CD8-positive, alpha-beta memory T cell (primary cell): ENCODE measurements around the gene HMGB4. TPM values are rescaled to one million over a fixed set of nuclear protein-coding genes. Genes with fewer than 3 reads are reported as not detected.

Experiments used
- CTCF ChIA-PET: fragments of 350-600 bp; sonication (Branson Sonifier 250); formaldehyde crosslinking; loops from one replicate; lab custom pipeline; 2021; ENCODE audit warnings: antibody characterized with exemption; lab: Charles Lee
- POLR2A ChIA-PET: fragments of 350-600 bp; sonication (Branson Sonifier 250); formaldehyde crosslinking; loops from one replicate; lab custom pipeline; 2021; ENCODE audit warnings: antibody characterized with exemption; lab: Charles Lee
- DNase-seq, 5 donors: peaks; one replicate each; pipeline versions ENCODE4 v3.0.0 to v3.0.0-alpha.2; 2020 to 2022; ENCODE audit warnings: mixed read lengths in 1 of 5
- H3K27ac ChIP-seq: one replicate; pipeline ENCODE4 v1.7.0; 2013; ENCODE audit warnings: low read depth, mild to moderate bottlenecking, low read length, moderate library complexity
- H3K27me3 ChIP-seq: 2 replicates; pipeline ENCODE4 v1.7.0; 2013; ENCODE audit warnings: low read length, mild to moderate bottlenecking; ENCODE audit not compliant: insufficient read depth, poor library complexity, severe bottlenecking
- H3K36me3 ChIP-seq: 2 replicates; pipeline ENCODE4 v1.7.0; 2013; ENCODE audit warnings: mild to moderate bottlenecking, low read length, moderate library complexity; ENCODE audit not compliant: insufficient read depth
- H3K4me1 ChIP-seq: 2 replicates; pipeline ENCODE4 v1.7.0; 2013; ENCODE audit warnings: mild to moderate bottlenecking, low read length, moderate library complexity; ENCODE audit not compliant: insufficient read depth
- H3K4me3 ChIP-seq: 2 replicates; pipeline ENCODE4 v1.7.0; 2013; ENCODE audit warnings: mild to moderate bottlenecking, low read length
- H3K9me3 ChIP-seq: 2 replicates; pipeline ENCODE4 v1.7.0; 2013; ENCODE audit warnings: mild to moderate bottlenecking, low read length
- H3K27ac Mint-ChIP-seq, 8 donors: one replicate each; pipeline ENCODE4 v1.8.0; 2020 to 2021; ENCODE audit warnings: mixed read lengths in 8 of 8, mild to moderate bottlenecking in 6 of 8, inconsistent platforms in 3 of 8, moderate library complexity in 3 of 8
- H3K27me3 Mint-ChIP-seq, 2 donors: one replicate each; pipeline ENCODE4 v1.8.0; 2020 to 2021; ENCODE audit warnings: mixed read lengths in 2 of 2, mild to moderate bottlenecking in 1 of 2, moderate library complexity in 1 of 2
- H3K36me3 Mint-ChIP-seq, 3 donors: one replicate each; pipeline ENCODE4 v1.8.0; 2020 to 2021; ENCODE audit warnings: mixed read lengths in 3 of 3, inconsistent platforms in 1 of 3, mild to moderate bottlenecking in 1 of 3
- H3K4me1 Mint-ChIP-seq, 3 donors: one replicate each; pipeline ENCODE4 v1.8.0; 2020 to 2021; ENCODE audit warnings: mixed read lengths in 3 of 3, inconsistent platforms in 1 of 3, mild to moderate bottlenecking in 1 of 3
- H3K4me3 Mint-ChIP-seq, 7 donors: one replicate each; pipeline ENCODE4 v1.8.0; 2020 to 2021; ENCODE audit warnings: mixed read lengths in 7 of 7, mild to moderate bottlenecking in 6 of 7, moderate library complexity in 4 of 7, inconsistent platforms in 2 of 7
- H3K9me3 Mint-ChIP-seq, 5 donors: one replicate each; pipeline ENCODE4 v1.8.0; 2020 to 2022; ENCODE audit warnings: mixed read lengths in 5 of 5, mild to moderate bottlenecking in 3 of 5, moderate library complexity in 2 of 5, inconsistent platforms in 1 of 5
- polyA plus RNA-seq: library from polyadenylated mRNA; unstranded; fragments of 300-500 nt; fragmentation: Illumina TruSeq; gene quantifications from one replicate; pipeline ENCODE4 v1.2.3, GENCODE V29; 2021
- total RNA-seq, 2 experiments: library from RNA; stranded (reverse); gene quantifications; one replicate each; pipeline ENCODE4 v1.2.3, GENCODE V29; 2021

The HMGB4 gene
- total and polyA plus RNA-seq, 3 experiments from 2014 or later: not detected

DNA sequence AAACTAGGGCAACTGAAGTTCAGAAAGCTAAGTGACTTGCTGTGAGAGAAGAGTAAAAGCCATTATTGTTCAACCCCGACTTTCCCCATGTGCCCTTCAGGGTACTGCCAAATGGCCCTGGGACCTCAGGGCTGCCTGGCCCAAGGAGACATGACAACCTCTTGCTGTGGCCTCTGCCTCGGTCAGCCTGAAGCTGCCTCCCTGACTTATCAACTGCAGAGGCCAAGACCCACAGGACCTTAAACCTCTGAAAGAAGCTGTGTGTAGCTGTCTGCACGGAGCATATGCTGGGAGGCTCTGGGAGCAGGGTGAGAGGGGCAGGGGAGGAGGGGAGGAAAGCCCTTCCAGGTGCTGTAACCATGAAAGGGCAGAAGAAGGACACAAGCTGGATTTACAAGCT lies 35.9 kb downstream of the HMGB4 start:
- Mint-ChIP-seq H3K4me3 (no peak overlapping the region), H3K27ac (no peak overlapping the region), H3K27me3 (peaks cover 9 to 31% of the 10 kb centered on the region in 2 donors), H3K36me3 (no peaks in the 10 kb centered on the region), H3K9me3 (no peaks in the 10 kb centered on the region), H3K4me1 (no peaks in the 10 kb centered on the region)
- H3K27ac ChIP-seq: no peak overlapping the region
- no peaks in the 10 kb centered on the region for H3K4me1 ChIP-seq
- CTCF ChIA-PET: no interaction called here
- no peak overlapping the region for H3K4me3 ChIP-seq
- H3K27me3 ChIP-seq: no peaks in the 10 kb centered on the region
- H3K9me3 ChIP-seq: no peaks in the 10 kb centered on the region
- POLR2A ChIA-PET: no interaction called here
- H3K36me3 ChIP-seq: no peaks in the 10 kb centered on the region
- no peak for DNase-seq

DNA sequence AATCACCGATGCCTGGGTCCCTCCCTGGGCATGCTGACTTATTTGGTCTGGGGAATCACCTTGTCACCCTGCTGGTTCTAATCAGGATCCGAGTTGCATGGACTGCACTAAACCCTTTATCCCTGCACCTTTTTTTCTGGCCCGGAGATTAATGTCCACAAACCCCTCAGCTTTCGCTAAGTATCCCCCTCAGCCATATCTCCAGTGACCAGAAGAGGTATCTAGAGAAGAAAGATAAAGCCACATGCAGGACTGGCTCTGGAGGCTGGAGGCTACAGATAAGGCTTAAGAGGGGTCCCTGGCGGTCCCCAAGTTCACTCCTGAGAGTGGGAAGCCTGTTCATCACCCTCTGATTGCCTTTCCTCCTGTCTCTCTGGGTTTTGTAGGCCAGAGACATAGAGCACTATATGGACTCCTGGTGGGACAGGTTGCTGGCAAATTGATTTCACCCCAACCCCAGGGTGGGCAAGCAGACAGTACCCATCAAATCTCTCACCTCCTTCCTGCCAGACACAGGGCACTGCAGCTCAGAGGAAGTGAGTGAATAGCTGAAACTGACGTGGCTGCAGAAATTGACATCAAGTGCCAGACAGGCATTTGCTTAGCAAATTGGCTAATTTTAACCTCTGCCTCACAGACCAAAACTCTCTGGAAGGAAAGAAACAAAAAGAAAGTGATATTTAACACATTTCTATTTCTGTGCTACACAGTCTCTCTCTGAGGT lies 38.8 kb downstream of the HMGB4 start:
- peaks cover 11 to 20% of the 10 kb centered on the region in 2 donors for H3K27me3 Mint-ChIP-seq
- H3K27me3 ChIP-seq: no peaks in the 10 kb centered on the region
- peaks cover 0 to 4% (median 0%) of the 10 kb centered on the region in 5 donors for H3K9me3 Mint-ChIP-seq
- H3K36me3 ChIP-seq: no peaks in the 10 kb centered on the region
- POLR2A ChIA-PET: no interaction called here
- no peaks in the 10 kb centered on the region for H3K4me1 ChIP-seq
- no peak overlapping the region for H3K4me3 ChIP-seq
- H3K9me3 ChIP-seq: no peaks in the 10 kb centered on the region
- H3K27ac Mint-ChIP-seq: no peak overlapping the region
- CTCF ChIA-PET: no interaction called here
- DNase-seq: no peak
- H3K36me3 Mint-ChIP-seq: peaks cover 0 to 2% (median 0%) of the 10 kb centered on the region in 3 donors
- H3K27ac ChIP-seq: no peak overlapping the region
- no peaks in the 10 kb centered on the region for H3K4me1 Mint-ChIP-seq
- no peak overlapping the region for H3K4me3 Mint-ChIP-seq

DNA sequence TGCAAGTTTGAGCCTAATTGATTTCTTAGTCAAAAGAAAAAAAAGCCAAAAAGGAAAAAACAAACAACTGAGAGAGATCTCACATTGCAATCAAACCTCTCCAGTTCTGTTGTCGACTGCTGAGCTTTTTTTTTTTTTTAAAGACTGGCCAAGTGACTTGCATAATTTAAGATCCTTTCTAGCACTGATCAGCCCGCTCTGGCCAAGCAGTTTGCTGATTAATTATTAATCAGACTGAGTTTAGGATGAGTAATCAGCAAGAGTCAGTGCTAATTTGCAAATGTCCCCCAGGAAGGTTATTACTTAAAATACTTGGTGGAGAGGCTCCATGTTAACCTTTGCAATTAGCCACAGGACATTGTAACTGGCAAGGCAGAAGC lies 39.3 kb downstream of the HMGB4 start:
- Mint-ChIP-seq H3K9me3 (peaks cover 0 to 4% (median 0%) of the 10 kb centered on the region in 5 donors), H3K4me1 (no peaks in the 10 kb centered on the region), H3K27ac (no peak overlapping the region), H3K27me3 (peaks cover 11 to 20% of the 10 kb centered on the region in 2 donors), H3K4me3 (no peak overlapping the region), H3K36me3 (peaks cover 0 to 2% (median 0%) of the 10 kb centered on the region in 3 donors)
- Histone ChIP-seq H3K4me1 (no peaks in the 10 kb centered on the region), H3K27me3 (no peaks in the 10 kb centered on the region), H3K4me3 (no peak overlapping the region), H3K36me3 (no peaks in the 10 kb centered on the region), H3K27ac (no peak overlapping the region), H3K9me3 (no peaks in the 10 kb centered on the region)
- ChIA-PET CTCF (no interaction called here), POLR2A (no interaction called here)
- no peak for DNase-seq

DNA sequence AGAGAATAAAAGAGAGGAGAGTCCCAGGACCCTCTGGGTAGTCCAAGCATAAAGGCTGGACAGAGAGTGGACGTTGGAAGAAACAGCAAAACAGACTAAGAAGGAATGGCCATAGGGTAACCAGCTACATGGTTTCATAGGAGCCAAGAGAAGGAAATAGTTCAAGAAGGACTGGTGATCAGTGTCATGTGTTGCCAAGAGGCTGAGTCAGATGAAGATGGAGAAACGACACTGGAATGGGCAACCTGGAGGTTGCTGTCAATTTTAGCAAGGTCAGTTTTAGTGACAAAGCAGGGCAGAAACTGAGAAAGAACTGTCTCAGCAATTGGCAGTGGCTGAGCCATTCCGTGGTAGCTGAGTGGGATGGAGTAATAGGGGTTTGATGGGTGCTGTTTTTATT lies 41.4 kb downstream of the HMGB4 start:
- H3K36me3 Mint-ChIP-seq: peaks cover 0 to 2% (median 0%) of the 10 kb centered on the region in 3 donors
- H3K9me3 Mint-ChIP-seq: peaks cover 0 to 4% (median 0%) of the 10 kb centered on the region in 5 donors
- no peaks in the 10 kb centered on the region for H3K4me1 Mint-ChIP-seq
- no peak overlapping the region for H3K27ac ChIP-seq
- DNase-seq: no peak
- no peak overlapping the region for H3K4me3 Mint-ChIP-seq
- POLR2A ChIA-PET: no interaction called here
- H3K27ac Mint-ChIP-seq: no peak overlapping the region
- peaks cover 7 to 17% of the 10 kb centered on the region in 2 donors for H3K27me3 Mint-ChIP-seq
- H3K36me3 ChIP-seq: no peaks in the 10 kb centered on the region
- H3K4me1 ChIP-seq: no peaks in the 10 kb centered on the region
- H3K9me3 ChIP-seq: no peaks in the 10 kb centered on the region
- H3K27me3 ChIP-seq: no peaks in the 10 kb centered on the region
- CTCF ChIA-PET: no interaction called here
- H3K4me3 ChIP-seq: no peak overlapping the region

DNA sequence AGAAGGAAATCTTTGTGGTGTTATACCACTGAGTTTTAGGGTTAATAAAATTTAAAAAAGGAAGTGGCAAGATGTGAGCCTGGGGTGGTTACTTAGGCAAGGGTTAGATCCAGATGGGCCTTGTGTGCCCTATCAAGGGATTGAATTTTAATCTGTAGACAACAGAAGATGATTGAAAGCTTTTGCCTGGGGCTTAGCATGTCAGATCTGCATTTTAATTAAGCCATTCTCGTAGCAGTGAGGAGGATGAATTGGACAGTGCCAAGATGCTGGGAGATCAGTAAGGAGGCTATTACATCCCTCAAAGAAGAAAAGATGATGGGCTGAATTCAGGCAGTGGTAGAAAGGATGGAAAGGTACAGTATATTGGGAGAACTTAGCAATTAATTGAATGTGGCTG lies 42.3 kb downstream of the HMGB4 start:
- H3K27me3 ChIP-seq: no peaks in the 10 kb centered on the region
- no peak overlapping the region for H3K4me3 Mint-ChIP-seq
- peaks cover 0 to 4% (median 0%) of the 10 kb centered on the region in 5 donors for H3K9me3 Mint-ChIP-seq
- no peak overlapping the region for H3K27ac Mint-ChIP-seq
- no peaks in the 10 kb centered on the region for H3K4me1 ChIP-seq
- ChIA-PET POLR2A (no interaction called here), CTCF (no interaction called here)
- peaks cover 0 to 2% (median 0%) of the 10 kb centered on the region in 3 donors for H3K36me3 Mint-ChIP-seq
- no peak overlapping the region for H3K4me3 ChIP-seq
- H3K36me3 ChIP-seq: no peaks in the 10 kb centered on the region
- DNase-seq: no peak
- H3K27ac ChIP-seq: no peak overlapping the region
- H3K4me1 Mint-ChIP-seq: no peaks in the 10 kb centered on the region
- H3K9me3 ChIP-seq: no peaks in the 10 kb centered on the region
- H3K27me3 Mint-ChIP-seq: peaks cover 5 to 17% of the 10 kb centered on the region in 2 donors

DNA sequence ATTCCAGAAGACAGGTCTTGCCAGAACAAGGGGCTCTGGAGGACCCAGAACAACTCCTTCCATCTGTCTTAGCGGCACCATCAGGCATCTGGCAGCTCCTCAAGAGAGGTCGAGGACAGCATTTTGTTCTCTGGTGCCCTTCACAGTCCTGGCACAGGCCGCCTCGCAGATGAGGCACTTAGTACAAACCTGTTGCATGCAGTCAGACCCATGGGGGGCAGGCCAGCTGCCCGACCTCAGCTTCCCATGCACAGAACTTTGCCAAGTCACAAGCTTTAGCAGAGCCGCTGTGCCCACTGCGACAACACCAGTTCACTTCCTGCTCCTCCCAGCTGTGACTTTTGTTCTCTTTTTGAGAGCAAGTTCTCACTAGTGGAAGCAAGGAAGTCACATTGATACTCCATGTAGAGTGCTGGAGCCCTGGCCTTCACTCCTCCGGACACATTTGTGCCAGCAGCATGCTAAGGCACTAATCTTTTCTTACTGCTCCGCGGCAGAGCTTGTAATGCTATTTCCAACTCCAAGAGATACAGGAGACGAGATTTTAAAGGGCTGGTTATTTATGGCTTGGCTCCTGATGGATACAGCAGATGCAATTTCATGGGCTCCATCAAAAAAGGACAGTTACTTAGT lies 44.6 kb downstream of the HMGB4 start:
- Mint-ChIP-seq H3K36me3 (peaks cover 0 to 2% (median 0%) of the 10 kb centered on the region in 3 donors), H3K4me3 (no peak overlapping the region), H3K27me3 (peaks cover 4 to 20% of the 10 kb centered on the region in 2 donors), H3K4me1 (no peaks in the 10 kb centered on the region), H3K27ac (no peak overlapping the region), H3K9me3 (peaks cover 0 to 4% (median 0%) of the 10 kb centered on the region in 5 donors)
- no peaks in the 10 kb centered on the region for H3K36me3 ChIP-seq
- H3K27ac ChIP-seq: no peak overlapping the region
- H3K4me1 ChIP-seq: no peaks in the 10 kb centered on the region
- no peaks in the 10 kb centered on the region for H3K9me3 ChIP-seq
- ChIA-PET POLR2A (no interaction called here), CTCF (no interaction called here)
- H3K27me3 ChIP-seq: no peaks in the 10 kb centered on the region
- no peak for DNase-seq
- H3K4me3 ChIP-seq: no peak overlapping the region
